HEK293 (cell line): ENCODE results near the gene IGFBPL1.
"Not testable (repeated sequence)": the region's sequence is repeated elsewhere in the genome, so short reads cannot be mapped to it uniquely, and the experiment has no call there.

Source experiments
- CTCF ChIA-PET: fragments of 350-600 bp; formaldehyde crosslinking; extraction: SDS; loops from one replicate; lab custom pipeline; 2021; ENCODE audit warnings: antibody characterized with exemption; lab: Yijun Ruan, JAX
- POLR2A ChIA-PET: fragments of 300-600 bp; formaldehyde crosslinking; extraction: SDS; loops from one replicate; lab custom pipeline; 2020; ENCODE audit warnings: antibody characterized with exemption, inconsistent platforms; lab: Yijun Ruan, JAX
- H3K27ac ChIP-seq: fragments of 200-500 bp; sonication (Bioruptor generic); 2 replicates; pipeline ENCODE4 v1.5.1; 2014; ENCODE audit warnings: low read depth, low read length, control low read depth, inconsistent platforms; ENCODE audit errors: extremely low read depth
- H3K36me3 ChIP-seq, 2 experiments: fragments of 200-500 bp in 1 of 2; sonication (Bioruptor generic) in 1 of 2; 1 replicate in 1 of 2; 2 replicates in 1 of 2; pipeline ENCODE4 v1.5.1; 2014 to 2017; ENCODE audit warnings: inconsistent platforms in 2 of 2, low read length in 2 of 2; ENCODE audit not compliant: control insufficient read depth in 2 of 2, insufficient read depth in 1 of 2
- H3K4me1 ChIP-seq: fragments of 200-500 bp; sonication (Bioruptor generic); 2 replicates; pipeline ENCODE4 v1.5.1; 2014; ENCODE audit warnings: mild to moderate bottlenecking, low read length, inconsistent platforms; ENCODE audit not compliant: control insufficient read depth, insufficient read depth
- H3K4me3 ChIP-seq: 2 replicates; pipeline ENCODE4 v1.5.1; 2011; ENCODE audit warnings: low read depth, mild to moderate bottlenecking, control low read depth, low read length, moderate library complexity
- H3K9me3 ChIP-seq: fragments of 200-500 bp; sonication (Bioruptor generic); 2 replicates; pipeline ENCODE4 v1.5.1; 2014; ENCODE audit warnings: low read depth, low read length, inconsistent platforms; ENCODE audit not compliant: control insufficient read depth, insufficient read depth
- KLF10 ChIP-seq: fragments of 450-650 bp; IDR thresholded peaks from 2 replicates; pipeline ENCODE4 v1.5.1; 2018; ENCODE audit warnings: missing biosample characterization, mild to moderate bottlenecking, missing genetic modification characterization
- KLF16 ChIP-seq: fragments of 450-650 bp; formaldehyde crosslinking; IDR thresholded peaks from 2 replicates; pipeline ENCODE4 v1.5.1; 2017; ENCODE audit warnings: missing biosample characterization, missing genetic modification characterization
- PBX3 ChIP-seq: sonication (generic); formaldehyde crosslinking; IDR thresholded peaks from 2 replicates; pipeline ENCODE4 v1.8.1; 2022; ENCODE audit warnings: mild to moderate bottlenecking, moderate library complexity, missing genetic modification reagents
- SP7 ChIP-seq: fragments of 450-650 bp; formaldehyde crosslinking; IDR thresholded peaks from 2 replicates; pipeline ENCODE4 v1.5.1; 2016; ENCODE audit warnings: missing biosample characterization, missing genetic modification characterization
- YY1 ChIP-seq: fragments of 450-650 bp; formaldehyde crosslinking; IDR thresholded peaks from 2 replicates; pipeline ENCODE4 v1.5.1; 2018; ENCODE audit warnings: missing biosample characterization, missing genetic modification characterization
- ZBTB26 ChIP-seq: fragments of 450-650 bp; formaldehyde crosslinking; optimal IDR thresholded peaks from 2 replicates; pipeline ENCODE3; 2016; ENCODE audit warnings: missing biosample characterization, mild to moderate bottlenecking, missing genetic modification characterization
- ZBTB7A ChIP-seq: fragments of 450-650 bp; formaldehyde crosslinking; IDR thresholded peaks from 2 replicates; pipeline ENCODE4 v1.5.1; 2016; ENCODE audit warnings: low read depth, missing biosample characterization, missing genetic modification characterization
- ZBTB8A ChIP-seq: fragments of 450-650 bp; formaldehyde crosslinking; IDR thresholded peaks from 2 replicates; pipeline ENCODE4 v1.5.1; 2016; ENCODE audit warnings: missing biosample characterization, missing genetic modification characterization
- ZNF112 ChIP-seq: fragments of 450-650 bp; formaldehyde crosslinking; IDR thresholded peaks from 2 replicates; pipeline ENCODE4 v1.5.0; 2017; ENCODE audit warnings: missing biosample characterization, missing genetic modification characterization
- ZNF146 ChIP-seq: fragments of 450-650 bp; formaldehyde crosslinking; IDR thresholded peaks from 2 replicates; pipeline ENCODE4 v1.5.1; 2016; ENCODE audit warnings: missing biosample characterization, missing genetic modification characterization
- ZNF148 ChIP-seq: fragments of 450-650 bp; formaldehyde crosslinking; IDR thresholded peaks from 2 replicates; pipeline ENCODE4 v1.5.0; 2017; ENCODE audit warnings: missing biosample characterization, missing genetic modification characterization, borderline replicate concordance
- ZNF26 ChIP-seq: fragments of 450-650 bp; formaldehyde crosslinking; IDR thresholded peaks from 2 replicates; pipeline ENCODE4 v1.5.1; 2016; ENCODE audit warnings: missing biosample characterization, missing genetic modification characterization
- ZNF280C ChIP-seq: fragments of 450-650 bp; formaldehyde crosslinking; IDR thresholded peaks from 2 replicates; pipeline ENCODE4 v1.5.1; 2016; ENCODE audit warnings: missing biosample characterization, missing genetic modification characterization
- ZNF449 ChIP-seq: fragments of 450-650 bp; formaldehyde crosslinking; IDR thresholded peaks from 2 replicates; pipeline ENCODE4 v1.5.1; 2017; ENCODE audit warnings: missing biosample characterization, mild to moderate bottlenecking, missing genetic modification characterization, moderate library complexity
- ZNF48 ChIP-seq: fragments of 450-650 bp; formaldehyde crosslinking; IDR thresholded peaks from 2 replicates; pipeline ENCODE4 v1.5.1; 2016; ENCODE audit warnings: missing biosample characterization, missing genetic modification characterization
- ZNF596 ChIP-seq: fragments of 450-650 bp; IDR thresholded peaks from 2 replicates; pipeline ENCODE4 v1.5.0; 2018; ENCODE audit warnings: missing biosample characterization, mild to moderate bottlenecking, missing genetic modification characterization, moderate library complexity
- ZNF600 ChIP-seq: fragments of 450-650 bp; formaldehyde crosslinking; IDR thresholded peaks from 2 replicates; pipeline ENCODE4 v1.5.1; 2016; ENCODE audit warnings: missing biosample characterization, missing genetic modification characterization
- ZNF830 ChIP-seq: fragments of 450-650 bp; IDR thresholded peaks from 2 replicates; pipeline ENCODE4 v1.5.0; 2018; ENCODE audit warnings: missing biosample characterization, missing genetic modification characterization, low read depth, mild to moderate bottlenecking, moderate library complexity

IGFBPL1 gene

GRCh38 chr9:38423973-38424843 lies at the start of gene IGFBPL1:
Gene IGFBPL1 (minus strand): TSS chr9:38424454. CDS start chr9:38424424, 30 bp downstream.
- peak within 1 kb of the TSS; percentile 34 for H3K4me3 ChIP-seq
- no peaks in the 10 kb centered on the region; the same call in 1 of the 2 replicates for H3K4me1 ChIP-seq
- TF ChIP-seq ZBTB26 (tag by site-specific recombination), result peak; percentile 15
- TF ChIP-seq PBX3 (CRISPR knock-in tag), result peak; percentile 48; the same call in 1 of the 2 replicates
- peak; percentile 47; the same call in 1 of the 2 replicates for TF ChIP-seq ZBTB8A (tag by site-specific recombination)
- TF ChIP-seq ZNF830 (tag by site-specific recombination), result no peak
- no peak for TF ChIP-seq KLF10 (tag by site-specific recombination)
- POLR2A ChIA-PET, result no interaction called here
- no peaks in the 10 kb centered on the region for H3K36me3 ChIP-seq
- H3K27ac ChIP-seq, result no peak within 1 kb of the TSS; the same call in 1 of the 2 replicates
- no peaks in the 10 kb centered on the region for H3K9me3 ChIP-seq
- CTCF ChIA-PET, result no interaction called here

- H3K36me3 ChIP-seq, H3K9me3 ChIP-seq, H3K27ac ChIP-seq, H3K4me1 ChIP-seq, H3K4me3 ChIP-seq, POLR2A ChIA-PET, CTCF ChIA-PET: not testable (repeated sequence)
Measured at GRCh38 chr9:38472583-38473249, 48.5 kb upstream of the IGFBPL1 start.

- ChIA-PET CTCF (interaction anchor here (0.6 to 1.4 kb wide), 2 partner anchors 8 to 9 kb away, joined by 3 to 4 read pairs; no protein-coding TSS in a partner anchor), POLR2A (no interaction called here)
- no peaks in the 10 kb centered on the region for H3K9me3 ChIP-seq
- no peak overlapping the region for H3K27ac ChIP-seq
- no peak overlapping the region for H3K4me3 ChIP-seq
- no peaks in the 10 kb centered on the region for H3K36me3 ChIP-seq
- H3K4me1 ChIP-seq, result no peaks in the 10 kb centered on the region
- TF ChIP-seq ZNF600, result no peak
- TF ChIP-seq KLF16 (tag by site-specific recombination), result no peak
- no peak for TF ChIP-seq YY1 (tag by site-specific recombination)
- TF ChIP-seq ZNF146 (tag by site-specific recombination), result no peak
- TF ChIP-seq ZNF112 (tag by site-specific recombination), result no peak
- TF ChIP-seq ZNF148, result no peak
- TF ChIP-seq ZNF26 (tag by site-specific recombination), result no peak
- no peak for TF ChIP-seq ZBTB7A (tag by site-specific recombination)
- no peak for TF ChIP-seq ZNF280C (tag by site-specific recombination)
- no peak for TF ChIP-seq ZNF596 (tag by site-specific recombination)
- TF ChIP-seq ZNF449 (tag by site-specific recombination), result no peak
- TF ChIP-seq ZNF48 (tag by site-specific recombination), result no peak
- TF ChIP-seq SP7 (tag by site-specific recombination), result no peak
Measured at GRCh38 chr9:38467404-38467803, 43.1 kb upstream of the IGFBPL1 start.
